Jurkat, Clone E6-1 (cell line): ENCODE data around the gene ERFE.
A peak's percentile ranks its signal among the peaks of the same experiment; 100 is the strongest.

Experiments
- DNase-seq: peaks from one replicate; pipeline ENCODE4 v3.0.0-alpha.2; 2011; ENCODE audit warnings: low read depth, low spot score
- H3K4me3 ChIP-seq: 2 replicates; pipeline ENCODE4 v1.5.1; 2011; ENCODE audit warnings: mild to moderate bottlenecking, low read length, control low read depth, moderate library complexity

Gene ERFE

GRCh38 chr2:238187618-238188548 lies 29.1 kb downstream of the ERFE start:
- no peak overlapping the region for H3K4me3 ChIP-seq
- DNase-seq, result no peak

GRCh38 chr2:238190445-238190844 lies 31.7 kb downstream of the ERFE start:
- no peak for DNase-seq
- no peak overlapping the region for H3K4me3 ChIP-seq

GRCh38 chr2:238202326-238203093 lies 43.7 kb downstream of the ERFE start:
- DNase-seq, result peak; percentile 48
- peak overlapping the region; percentile 74 for H3K4me3 ChIP-seq

GRCh38 chr2:238203094-238203972 lies 44.6 kb downstream of the ERFE start, which contains the start of gene ILKAP:
TSS of gene ILKAP (minus strand) at chr2:238203695. CDS start at chr2:238203553, 142 bp downstream.
- H3K4me3 ChIP-seq, result peak within 1 kb of the TSS; percentile 74

GRCh38 chr2:238203973-238204683 lies 45.4 kb downstream of the ERFE start:
- H3K4me3 ChIP-seq, result peak overlapping the region; percentile 69
- DNase-seq, result no peak

More at GRCh38 chr2:238203094-238203972, 44.6 kb downstream of the ERFE start, which contains the start of gene ILKAP:
- peak; percentile 49 for DNase-seq

- H3K4me3 ChIP-seq, result no peak overlapping the region
- no peak for DNase-seq
These were observed 48.2 kb downstream of the ERFE start for GRCh38 chr2:238207006-238207405.

GRCh38 chr2:238216651-238217184 lies 57.9 kb downstream of the ERFE start:
- no peak for DNase-seq
- no peak overlapping the region for H3K4me3 ChIP-seq
